OCI-LY3 (cell line): Measurements from ENCODE around the gene PLTP.

Experiments used
- H2AFZ ChIP-seq: fragments of 200-600, 300-600 bp; shearing (Covaris generic); 2 replicates; pipeline ENCODE4 v1.6.0; 2014; ENCODE audit warnings: antibody characterized with exemption, low read depth, low read length
- H3K27ac ChIP-seq: fragments of 200-600, 300-600 bp; sonication (generic); 2 replicates; pipeline ENCODE4 v1.5.1; 2014; ENCODE audit warnings: mild to moderate bottlenecking, low read length, moderate library complexity, mixed read lengths
- H3K27me3 ChIP-seq: fragments of 200-600, 300-600 bp; sonication (generic); 2 replicates; pipeline ENCODE4 v1.6.1; 2014; ENCODE audit warnings: low read depth, low read length, mixed read lengths
- H3K36me3 ChIP-seq: fragments of 200-600, 300-600 bp; sonication (generic); replicated peaks from 2 replicates; pipeline ENCODE3; 2014; ENCODE audit warnings: low read depth, low read length, mixed read lengths
- H3K4me1 ChIP-seq: fragments of 300-600, 200-600 bp; sonication (generic); 2 replicates; pipeline ENCODE4 v1.6.1; 2014; ENCODE audit warnings: low read length, mixed read lengths
- H3K4me2 ChIP-seq: fragments of 200-600, 300-600 bp; sonication (generic); 2 replicates; pipeline ENCODE4 v1.6.1; 2014; ENCODE audit warnings: low read length, mixed read lengths
- H3K4me3 ChIP-seq: fragments of 300-600, 200-600 bp; sonication (generic); 2 replicates; pipeline ENCODE4 v1.5.1; 2014; ENCODE audit warnings: antibody characterized with exemption, mild to moderate bottlenecking, low read length, moderate library complexity
- H3K79me2 ChIP-seq: fragments of 300-600, 200-600 bp; shearing (Covaris generic); 2 replicates; pipeline ENCODE4 v1.6.1; 2014; ENCODE audit warnings: mild to moderate bottlenecking, low read length, mixed read lengths
- H3K9ac ChIP-seq: fragments of 300-600, 200-600 bp; shearing (Covaris generic); 2 replicates; pipeline ENCODE4 v1.6.0; 2014; ENCODE audit warnings: mild to moderate bottlenecking, low read length, moderate library complexity
- H3K9me3 ChIP-seq: fragments of 200-600, 300-600 bp; shearing (Covaris generic); 2 replicates; pipeline ENCODE4 v1.6.1; 2014; ENCODE audit warnings: low read length, mixed read lengths; ENCODE audit not compliant: insufficient read depth
- H4K20me1 ChIP-seq: fragments of 200-600, 300-600 bp; sonication (generic); 2 replicates; pipeline ENCODE4 v1.6.1; 2016; ENCODE audit warnings: low read length, mixed read lengths; ENCODE audit not compliant: insufficient read depth
- EZH2phosphoT487 ChIP-seq: fragments of 200-600 bp; shearing (Covaris generic); IDR thresholded peaks from 2 replicates; pipeline ENCODE4 v1.6.1; 2018; ENCODE audit warnings: antibody characterized with exemption, mixed run types, low read depth
- TF ChIP-seq, protein P1 (sequence below): fragments of 200-600, 300-600 bp; sonication (generic); IDR thresholded peaks from 2 replicates; pipeline ENCODE4 v1.5.1; 2014; ENCODE audit warnings: antibody characterized with exemption, low read length, low read depth

The PLTP gene

GRCh38 chr20:45897692-45898091, 14.3 kb downstream of the PLTP start:
- H4K20me1 ChIP-seq, result no peaks in the 10 kb centered on the region
- no peak overlapping the region for H3K27ac ChIP-seq
- H3K9ac ChIP-seq, result no peak overlapping the region
- peaks cover 18% of the 10 kb centered on the region for H3K36me3 ChIP-seq
- no peak overlapping the region for H3K4me2 ChIP-seq
- no peaks in the 10 kb centered on the region for H3K4me1 ChIP-seq
- no peak overlapping the region for H3K4me3 ChIP-seq
- no peak overlapping the region for H2AFZ ChIP-seq
- H3K9me3 ChIP-seq, result no peaks in the 10 kb centered on the region
- no peaks in the 10 kb centered on the region for H3K79me2 ChIP-seq
- H3K27me3 ChIP-seq, result no peaks in the 10 kb centered on the region
- TF ChIP-seq EZH2phosphoT487, result no peak
- TF ChIP-seq, protein P1, sequence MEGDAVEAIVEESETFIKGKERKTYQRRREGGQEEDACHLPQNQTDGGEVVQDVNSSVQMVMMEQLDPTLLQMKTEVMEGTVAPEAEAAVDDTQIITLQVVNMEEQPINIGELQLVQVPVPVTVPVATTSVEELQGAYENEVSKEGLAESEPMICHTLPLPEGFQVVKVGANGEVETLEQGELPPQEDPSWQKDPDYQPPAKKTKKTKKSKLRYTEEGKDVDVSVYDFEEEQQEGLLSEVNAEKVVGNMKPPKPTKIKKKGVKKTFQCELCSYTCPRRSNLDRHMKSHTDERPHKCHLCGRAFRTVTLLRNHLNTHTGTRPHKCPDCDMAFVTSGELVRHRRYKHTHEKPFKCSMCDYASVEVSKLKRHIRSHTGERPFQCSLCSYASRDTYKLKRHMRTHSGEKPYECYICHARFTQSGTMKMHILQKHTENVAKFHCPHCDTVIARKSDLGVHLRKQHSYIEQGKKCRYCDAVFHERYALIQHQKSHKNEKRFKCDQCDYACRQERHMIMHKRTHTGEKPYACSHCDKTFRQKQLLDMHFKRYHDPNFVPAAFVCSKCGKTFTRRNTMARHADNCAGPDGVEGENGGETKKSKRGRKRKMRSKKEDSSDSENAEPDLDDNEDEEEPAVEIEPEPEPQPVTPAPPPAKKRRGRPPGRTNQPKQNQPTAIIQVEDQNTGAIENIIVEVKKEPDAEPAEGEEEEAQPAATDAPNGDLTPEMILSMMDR, result no peak

GRCh38 chr20:45897289-45897688, 14.7 kb downstream of the PLTP start:
- TF ChIP-seq EZH2phosphoT487, result no peak
- TF ChIP-seq, protein P1, result no peak
- H3K79me2 ChIP-seq, result no peaks in the 10 kb centered on the region
- H3K9ac ChIP-seq, result no peak overlapping the region
- no peak overlapping the region for H2AFZ ChIP-seq
- no peaks in the 10 kb centered on the region for H4K20me1 ChIP-seq
- no peak overlapping the region for H3K4me2 ChIP-seq
- no peaks in the 10 kb centered on the region for H3K9me3 ChIP-seq
- no peaks in the 10 kb centered on the region; the same call in 1 of the 2 replicates for H3K4me1 ChIP-seq
- H3K4me3 ChIP-seq, result no peak overlapping the region
- H3K27ac ChIP-seq, result no peak overlapping the region
- H3K27me3 ChIP-seq, result no peaks in the 10 kb centered on the region
- H3K36me3 ChIP-seq, result peaks cover 18% of the 10 kb centered on the region

DNA sequence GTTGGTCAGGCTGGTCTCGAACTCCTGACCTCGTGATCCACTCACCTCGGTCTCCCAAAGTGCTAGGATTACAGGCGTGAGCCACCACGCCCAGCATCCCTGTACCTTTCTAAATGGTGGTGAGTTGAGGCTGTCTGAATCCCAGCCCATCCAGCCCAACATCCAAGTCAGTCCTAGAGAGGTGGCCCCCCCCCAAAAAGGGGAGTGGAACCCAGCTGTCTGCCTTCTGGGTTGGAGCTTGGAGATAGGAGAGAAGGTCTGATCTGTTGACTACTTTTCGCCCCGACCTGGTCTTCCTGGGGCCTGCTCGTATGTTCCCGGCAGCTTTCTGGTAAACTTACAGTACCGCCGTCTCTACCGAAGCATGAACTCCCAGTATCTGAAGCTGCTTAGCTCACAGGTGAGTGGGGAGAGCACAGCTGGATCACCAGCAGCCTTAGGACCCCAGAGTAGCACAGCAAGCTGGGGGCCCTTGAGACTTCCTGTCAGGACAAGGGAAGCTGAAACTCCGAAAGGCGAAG, 15.3 kb downstream of the PLTP start:
- TF ChIP-seq EZH2phosphoT487, result no peak
- TF ChIP-seq, protein P1, result no peak
- Histone ChIP-seq H3K4me3 (no peak overlapping the region), H3K79me2 (no peaks in the 10 kb centered on the region), H3K9me3 (no peaks in the 10 kb centered on the region), H3K27me3 (no peaks in the 10 kb centered on the region), H3K4me1 (peaks cover 6% of the 10 kb centered on the region), H3K4me2 (no peak overlapping the region), H4K20me1 (no peaks in the 10 kb centered on the region), H3K9ac (no peak overlapping the region), H2AFZ (no peak overlapping the region), H3K27ac (no peak overlapping the region), H3K36me3 (peaks cover 18% of the 10 kb centered on the region)

- Histone ChIP-seq H3K4me1 (peaks cover 11% of the 10 kb centered on the region), H3K9ac (no peak overlapping the region), H3K4me2 (no peak overlapping the region), H3K9me3 (no peaks in the 10 kb centered on the region), H3K27me3 (no peaks in the 10 kb centered on the region), H3K36me3 (peaks cover 16% of the 10 kb centered on the region), H4K20me1 (no peaks in the 10 kb centered on the region), H3K27ac (no peak overlapping the region), H2AFZ (no peak overlapping the region), H3K4me3 (no peak overlapping the region), H3K79me2 (no peaks in the 10 kb centered on the region)
- TF ChIP-seq, protein P1, result no peak
- no peak for TF ChIP-seq EZH2phosphoT487
Observed at GRCh38 chr20:45894797-45895196, 17.2 kb downstream of the PLTP start.
